Suprapubic skin (tissue), 4 donors: ENCODE results near the gene GZMM. TPM values are rescaled to one million over a fixed set of nuclear protein-coding genes. Genes with fewer than 3 reads are reported as not detected.

ENCODE experiments used
- DNase-seq, 2 donors: peaks; one replicate each; pipeline ENCODE4 v3.0.0-alpha.2; 2019; ENCODE audit warnings: low spot score in 2 of 2
- H3K27ac ChIP-seq: fragments of 200-600 bp; sonication (generic); one replicate; pipeline ENCODE4 v1.5.1; 2019
- H3K27me3 ChIP-seq: fragments of 200-600 bp; sonication (generic); one replicate; pipeline ENCODE4 v1.5.1; 2019
- H3K36me3 ChIP-seq: fragments of 200-600 bp; sonication (generic); one replicate; pipeline ENCODE4 v1.5.1; 2019
- H3K4me1 ChIP-seq: fragments of 200-600 bp; sonication (generic); one replicate; pipeline ENCODE4 v1.5.1; 2019
- H3K4me3 ChIP-seq: fragments of 200-600 bp; sonication (generic); one replicate; pipeline ENCODE4 v1.5.1; 2019; ENCODE audit warnings: mild to moderate bottlenecking
- H3K9me3 ChIP-seq: fragments of 200-600 bp; sonication (generic); one replicate; pipeline ENCODE4 v1.5.1; 2019
- CTCF ChIP-seq, 2 donors: fragments of 200-600 bp in 1 of 2; fragments of 450-650 bp in 1 of 2; sonication (generic) in 1 of 2; IDR thresholded peaks; one replicate each; pipeline ENCODE4 v1.5.1; 2016 to 2019; ENCODE audit warnings: antibody characterized with exemption in 2 of 2, mild to moderate bottlenecking in 1 of 2, moderate library complexity in 1 of 2
- EP300 ChIP-seq: sonication (generic); formaldehyde crosslinking; IDR thresholded peaks from one replicate; pipeline ENCODE4 v1.6.1; 2017; ENCODE audit warnings: antibody characterized with exemption
- POLR2A ChIP-seq, 2 donors: fragments of 450-650 bp; IDR thresholded peaks; one replicate each; pipeline ENCODE4 v1.6.1; 2017; ENCODE audit warnings: antibody characterized with exemption in 2 of 2, mild to moderate bottlenecking in 2 of 2, moderate library complexity in 2 of 2
- POLR2AphosphoS5 ChIP-seq, 3 donors: sonication (generic); formaldehyde crosslinking; IDR thresholded peaks; one replicate each; pipeline ENCODE4 v1.6.1; 2017; ENCODE audit warnings: antibody characterized with exemption in 3 of 3
- WGBS: methylation state at CpG from one replicate; pipeline ENCODE4 v1.1.5; 2018; 5-methylcytosine and 5-hydroxymethylcytosine counted together
- total RNA-seq, 4 donors: library from RNA; depleted of rRNA; stranded (reverse); fragments of >200 nt; gene quantifications; one replicate each; pipeline ENCODE4 v1.1.0, GENCODE V29; 2016

Gene GZMM
- total RNA-seq, 4 donors from 2014 or later, result 0.97 TPM; not detected in 3

- no CpG with 5 or more reads among the region's 132 CpGs for WGBS
- H3K27ac ChIP-seq, result no peak within 1 kb of the TSS
- DNase-seq, result no peak
- H3K27me3 ChIP-seq, result peaks cover 84% of the 10 kb centered on the region
- H3K4me3 ChIP-seq, result peak within 1 kb of the TSS; percentile 41
- no peaks in the 10 kb centered on the region for H3K36me3 ChIP-seq
- TF ChIP-seq POLR2AphosphoS5 (IDR thresholded peaks at IDR 0.05) (no peak), EP300 (no peak), POLR2A (IDR thresholded peaks at IDR 0.05) (no peak), CTCF (IDR thresholded peaks at IDR 0.05) (no peak)
- H3K9me3 ChIP-seq, result no peaks in the 10 kb centered on the region
- peaks cover 35% of the 10 kb centered on the region for H3K4me1 ChIP-seq
Observed at GRCh38 chr19:589693-590395, 46.0 kb downstream of the GZMM start, which contains the start of gene HCN2. TSS of gene HCN2 (plus strand) at chr19:589881. CDS start at chr19:589946, 65 bp downstream.

- peaks cover 35% of the 10 kb centered on the region for H3K4me1 ChIP-seq
- no peak overlapping the region for H3K27ac ChIP-seq
- no peak for TF ChIP-seq CTCF (IDR thresholded peaks at IDR 0.05)
- no peak for TF ChIP-seq POLR2AphosphoS5 (IDR thresholded peaks at IDR 0.05)
- no peak for TF ChIP-seq EP300
- TF ChIP-seq POLR2A (IDR thresholded peaks at IDR 0.05), result no peak
- H3K27me3 ChIP-seq, result peaks cover 80% of the 10 kb centered on the region
- 0% methylated on average over 2 of the region's 50 CpGs for WGBS
- no peaks in the 10 kb centered on the region for H3K9me3 ChIP-seq
- H3K4me3 ChIP-seq, result peak overlapping the region; percentile 41
- no peaks in the 10 kb centered on the region for H3K36me3 ChIP-seq
- no peak for DNase-seq
Observed at GRCh38 chr19:590396-590745, 46.5 kb downstream of the GZMM start.

DNA sequence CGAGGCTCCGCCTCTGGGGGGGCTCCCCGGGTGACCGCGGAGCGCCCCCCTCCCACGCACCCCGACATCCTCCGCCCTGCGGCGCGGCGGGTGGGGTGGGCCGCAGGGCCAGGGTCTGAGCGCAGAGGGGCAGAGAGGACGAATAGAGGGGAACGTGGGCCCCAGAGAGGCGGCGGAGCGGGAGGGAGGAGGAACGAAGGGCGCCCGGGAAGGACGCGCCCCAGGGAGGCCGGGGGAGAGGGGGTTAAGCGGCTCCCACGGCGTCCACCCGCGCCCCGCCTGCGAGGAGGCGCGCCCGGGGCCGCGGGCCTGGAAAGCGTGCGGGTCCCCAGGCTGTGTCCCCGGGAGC, 46.9 kb downstream of the GZMM start:
- Histone ChIP-seq H3K27ac (no peak overlapping the region), H3K36me3 (no peaks in the 10 kb centered on the region), H3K4me1 (peaks cover 35% of the 10 kb centered on the region), H3K27me3 (peaks cover 80% of the 10 kb centered on the region), H3K4me3 (peak overlapping the region; percentile 41), H3K9me3 (no peaks in the 10 kb centered on the region)
- no peak for TF ChIP-seq POLR2A (IDR thresholded peaks at IDR 0.05)
- TF ChIP-seq POLR2AphosphoS5 (IDR thresholded peaks at IDR 0.05), result no peak
- no peak for TF ChIP-seq EP300
- 0% methylated on average over 12 of the region's 41 CpGs for WGBS
- DNase-seq, result no peak

GRCh38 chr19:591099-591958, 47.5 kb downstream of the GZMM start:
- H3K27ac ChIP-seq, result no peak overlapping the region
- 5% methylated on average over 16 of the region's 75 CpGs for WGBS
- TF ChIP-seq CTCF (IDR thresholded peaks at IDR 0.05), result no peak
- TF ChIP-seq POLR2A (IDR thresholded peaks at IDR 0.05), result no peak
- no peak for TF ChIP-seq EP300
- no peak for TF ChIP-seq POLR2AphosphoS5 (IDR thresholded peaks at IDR 0.05)
- H3K4me3 ChIP-seq, result peak overlapping the region; percentile 41
- H3K4me1 ChIP-seq, result peaks cover 35% of the 10 kb centered on the region
- DNase-seq, result no peak
- H3K9me3 ChIP-seq, result no peaks in the 10 kb centered on the region
- H3K27me3 ChIP-seq, result peaks cover 79% of the 10 kb centered on the region
- H3K36me3 ChIP-seq, result no peaks in the 10 kb centered on the region

GRCh38 chr19:592101-592500, 48.2 kb downstream of the GZMM start:
- Histone ChIP-seq H3K36me3 (no peaks in the 10 kb centered on the region), H3K4me1 (peaks cover 35% of the 10 kb centered on the region), H3K27ac (no peak overlapping the region), H3K27me3 (peaks cover 78% of the 10 kb centered on the region), H3K4me3 (no peak overlapping the region), H3K9me3 (no peaks in the 10 kb centered on the region)
- TF ChIP-seq POLR2AphosphoS5 (IDR thresholded peaks at IDR 0.05) (no peak), POLR2A (IDR thresholded peaks at IDR 0.05) (no peak), EP300 (no peak), CTCF (IDR thresholded peaks at IDR 0.05) (no peak)
- 77% methylated on average over 8 of the region's 19 CpGs for WGBS
- DNase-seq, result no peak
